Sigmoid colon (tissue), 7 donors: ENCODE data around the gene DNAH14. TPM values are rescaled to one million over a fixed set of nuclear protein-coding genes. Genes with fewer than 3 reads are reported as not detected.

Experiments used
- DNase-seq: peaks from one replicate; pipeline ENCODE4 v3.0.0-alpha.2; 2019
- H3K27ac ChIP-seq, 4 donors: fragments of 200-600 bp; sonication (generic); one replicate each; pipeline ENCODE4 v1.5.1; 2016 to 2019; ENCODE audit warnings: mild to moderate bottlenecking in 1 of 4
- H3K27me3 ChIP-seq, 3 donors: fragments of 200-600 bp; sonication (generic); one replicate each; pipeline ENCODE4 v1.5.1; 2019; ENCODE audit warnings: mild to moderate bottlenecking in 1 of 3
- H3K36me3 ChIP-seq, 4 donors: fragments of 200-600 bp; sonication (generic); one replicate each; pipeline ENCODE4 v1.5.1; 2016 to 2019
- H3K4me1 ChIP-seq, 4 donors: fragments of 200-600 bp; sonication (generic); one replicate each; pipeline ENCODE4 v1.5.1; 2017 to 2019
- H3K4me3 ChIP-seq, 4 donors: fragments of 200-600 bp; sonication (generic); one replicate each; pipeline ENCODE4 v1.5.1; 2017 to 2019; ENCODE audit warnings: mild to moderate bottlenecking in 2 of 4, moderate library complexity in 1 of 4
- H3K9me3 ChIP-seq, 4 donors: fragments of 200-600 bp in 3 of 4; sonication (generic) in 3 of 4; one replicate each; pipeline versions ENCODE4 v1.5.1 to v1.6.1; 2013 to 2019
- EP300 ChIP-seq, 4 donors: sonication (generic); formaldehyde crosslinking; IDR thresholded peaks; one replicate each; pipeline ENCODE4 v1.6.1; 2017; ENCODE audit warnings: antibody characterized with exemption in 4 of 4
- POLR2A ChIP-seq, 2 donors: fragments of 450-650 bp; IDR thresholded peaks; one replicate each; pipeline ENCODE4 v1.6.1; 2016; ENCODE audit warnings: antibody characterized with exemption in 2 of 2, mild to moderate bottlenecking in 2 of 2, moderate library complexity in 2 of 2
- POLR2AphosphoS5 ChIP-seq, 4 donors: sonication (generic); formaldehyde crosslinking; IDR thresholded peaks; one replicate each; pipeline ENCODE4 v1.6.1; 2017; ENCODE audit warnings: antibody characterized with exemption in 4 of 4
- WGBS, 2 donors: extraction: QIAGEN DNeasy Blood & Tissue Kit; methylation state at CpG; one replicate each; pipeline ENCODE4 v1.1.7; 2013; 5-methylcytosine and 5-hydroxymethylcytosine counted together
- intact Hi-C: fragments of 100-400 bp; cut with DNase I; formaldehyde crosslinking; loops from one replicate; pipeline ENCODE4 v1.15.1; 2023
- polyA plus RNA-seq, 3 donors: library from polyadenylated mRNA; stranded (reverse); fragments of 200-250 nt; gene quantifications; one replicate each; pipeline ENCODE4 v1.2.3, GENCODE V29; 2013
- total RNA-seq, 4 donors: library from RNA; depleted of rRNA; stranded (reverse); fragments of >200 nt; gene quantifications; one replicate each; pipeline ENCODE4 v1.1.0, GENCODE V29; 2016
- TF ChIP-seq, protein P1 (sequence below), 4 experiments: fragments of 450-650 bp in 3 of 4; fragments of 200-600 bp in 1 of 4; IDR thresholded peaks; one replicate each; pipeline ENCODE4 v1.5.1; 2016 to 2019; ENCODE audit warnings: antibody characterized with exemption in 4 of 4, mild to moderate bottlenecking in 3 of 4, moderate library complexity in 2 of 4
- donor health status: healthy with polysubstance abuse.
- donor health status: Bipolar disorder and iron deficiency.
- donor health status: healthy.

Gene DNAH14
- total and polyA plus RNA-seq, 7 donors: 2.4 to 9.7 (median 3.3) TPM

GRCh38 chr1:225440380-225441221, 511.1 kb downstream of the DNAH14 start:
- intact Hi-C loops: no loop called here
- DNase-seq: no peak
- no peak overlapping the region for H3K4me3 ChIP-seq
- no peaks in the 10 kb centered on the region for H3K27me3 ChIP-seq
- H3K36me3 ChIP-seq: no peaks in the 10 kb centered on the region
- no peak for TF ChIP-seq POLR2A (IDR thresholded peaks at IDR 0.05)
- no peak for TF ChIP-seq EP300 (IDR thresholded peaks at IDR 0.05)
- peaks cover 0 to 76% (median 68%) of the 10 kb centered on the region in 4 donors for H3K4me1 ChIP-seq
- peak overlapping the region; percentile 46 to 96 (median 93) for H3K27ac ChIP-seq
- 20 to 67% methylated on average over 4 of the region's 4 CpGs for WGBS, 2 donors
- no peaks in the 10 kb centered on the region for H3K9me3 ChIP-seq

GRCh38 chr1:225441314-225442122, 512.0 kb downstream of the DNAH14 start:
- Histone ChIP-seq H3K9me3 (no peaks in the 10 kb centered on the region), H3K4me3 (no peak overlapping the region), H3K36me3 (no peaks in the 10 kb centered on the region), H3K4me1 (peaks cover 0 to 85% (median 75%) of the 10 kb centered on the region in 4 donors), H3K27me3 (no peaks in the 10 kb centered on the region), H3K27ac (peak overlapping the region; percentile 46 to 96 (median 93))
- intact Hi-C loops: no loop called here
- DNase-seq: peak; percentile 40
- TF ChIP-seq POLR2AphosphoS5 (IDR thresholded peaks at IDR 0.05): no peak
- no peak for TF ChIP-seq POLR2A (IDR thresholded peaks at IDR 0.05)
- TF ChIP-seq, protein P1, sequence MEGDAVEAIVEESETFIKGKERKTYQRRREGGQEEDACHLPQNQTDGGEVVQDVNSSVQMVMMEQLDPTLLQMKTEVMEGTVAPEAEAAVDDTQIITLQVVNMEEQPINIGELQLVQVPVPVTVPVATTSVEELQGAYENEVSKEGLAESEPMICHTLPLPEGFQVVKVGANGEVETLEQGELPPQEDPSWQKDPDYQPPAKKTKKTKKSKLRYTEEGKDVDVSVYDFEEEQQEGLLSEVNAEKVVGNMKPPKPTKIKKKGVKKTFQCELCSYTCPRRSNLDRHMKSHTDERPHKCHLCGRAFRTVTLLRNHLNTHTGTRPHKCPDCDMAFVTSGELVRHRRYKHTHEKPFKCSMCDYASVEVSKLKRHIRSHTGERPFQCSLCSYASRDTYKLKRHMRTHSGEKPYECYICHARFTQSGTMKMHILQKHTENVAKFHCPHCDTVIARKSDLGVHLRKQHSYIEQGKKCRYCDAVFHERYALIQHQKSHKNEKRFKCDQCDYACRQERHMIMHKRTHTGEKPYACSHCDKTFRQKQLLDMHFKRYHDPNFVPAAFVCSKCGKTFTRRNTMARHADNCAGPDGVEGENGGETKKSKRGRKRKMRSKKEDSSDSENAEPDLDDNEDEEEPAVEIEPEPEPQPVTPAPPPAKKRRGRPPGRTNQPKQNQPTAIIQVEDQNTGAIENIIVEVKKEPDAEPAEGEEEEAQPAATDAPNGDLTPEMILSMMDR (IDR thresholded peaks at IDR 0.05): no peak
- no peak for TF ChIP-seq EP300 (IDR thresholded peaks at IDR 0.05)
- WGBS, 2 donors: 14 to 54% methylated on average over 9 of the region's 9 CpGs

DNA sequence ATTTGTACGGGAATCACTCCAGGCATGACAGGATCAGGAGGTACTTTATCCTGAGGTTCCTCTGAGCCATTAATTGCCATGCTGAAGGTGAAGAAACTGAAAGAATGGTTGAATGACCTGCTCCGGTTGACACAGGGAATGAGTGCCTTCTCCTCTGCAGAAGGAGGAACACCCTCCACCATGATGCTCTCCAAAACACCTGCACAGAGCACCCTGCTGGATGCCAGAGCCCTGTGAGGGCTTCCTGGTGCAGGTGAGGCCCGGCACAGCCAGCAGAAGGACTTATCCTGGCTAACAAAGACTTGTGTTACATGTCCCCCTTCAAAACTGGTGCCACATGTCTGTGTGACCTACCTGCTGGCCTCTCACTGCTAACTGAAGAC, 512.6 kb downstream of the DNAH14 start:
- TF ChIP-seq POLR2AphosphoS5 (IDR thresholded peaks at IDR 0.05) (no peak), POLR2A (IDR thresholded peaks at IDR 0.05) (no peak), EP300 (IDR thresholded peaks at IDR 0.05) (no peak)
- TF ChIP-seq, protein P1 (IDR thresholded peaks at IDR 0.05): no peak
- peak; percentile 47 for DNase-seq
- Histone ChIP-seq H3K27me3 (no peaks in the 10 kb centered on the region), H3K4me3 (no peak overlapping the region), H3K27ac (peak overlapping the region; percentile 46 to 96 (median 93)), H3K36me3 (no peaks in the 10 kb centered on the region), H3K9me3 (no peaks in the 10 kb centered on the region), H3K4me1 (peaks cover 0 to 91% (median 81%) of the 10 kb centered on the region in 4 donors)
- 16 to 46% methylated on average over 3 of the region's 3 CpGs for WGBS, 2 donors
- intact Hi-C loops: no loop called here

GRCh38 chr1:225445639-225446594, 516.4 kb downstream of the DNAH14 start:
- WGBS, 2 donors: 21 to 46% methylated on average over 9 of the region's 9 CpGs
- peak; percentile 79 for DNase-seq
- TF ChIP-seq POLR2AphosphoS5 (IDR thresholded peaks at IDR 0.05) (peak; percentile 56 to 81 (median 70)), EP300 (IDR thresholded peaks at IDR 0.05) (peak in 3 of 4 donors; percentile 75 to 93 (median 92)), POLR2A (IDR thresholded peaks at IDR 0.05) (peak in 1 of 2 donors; percentile 16)
- TF ChIP-seq, protein P1 (IDR thresholded peaks at IDR 0.05): no peak
- H3K9me3 ChIP-seq: no peaks in the 10 kb centered on the region
- H3K4me1 ChIP-seq: peaks cover 0 to 92% (median 88%) of the 10 kb centered on the region in 4 donors
- H3K27ac ChIP-seq: peak overlapping the region; percentile 91 to 96 (median 93)
- H3K4me3 ChIP-seq: no peak overlapping the region
- intact Hi-C loops: no loop called here
- no peaks in the 10 kb centered on the region for H3K36me3 ChIP-seq
- H3K27me3 ChIP-seq: no peaks in the 10 kb centered on the region
